Neural crest cell (in vitro differentiated cells): ENCODE measurements around the gene RP9. TPM values are rescaled to one million over a fixed set of nuclear protein-coding genes. Genes with fewer than 3 reads are reported as not detected.

Source experiments
- DNase-seq: peaks from one replicate; pipeline ENCODE4 v3.0.0; 2021; ENCODE audit warnings: low read depth, mixed read lengths, low spot score
- H3K27ac Mint-ChIP-seq: one replicate; pipeline ENCODE4 v1.8.0; 2021; ENCODE audit warnings: mild to moderate bottlenecking, mixed read lengths; ENCODE audit not compliant: unreplicated experiment
- H3K27me3 Mint-ChIP-seq: 2 replicates; pipeline ENCODE4 v1.8.0; 2021; ENCODE audit warnings: low read depth, mild to moderate bottlenecking, mixed read lengths
- H3K36me3 Mint-ChIP-seq: 2 replicates; pipeline ENCODE4 v1.8.0; 2021; ENCODE audit warnings: low read depth, mild to moderate bottlenecking, mixed read lengths
- H3K4me1 Mint-ChIP-seq: 2 replicates; pipeline ENCODE4 v1.8.0; 2021; ENCODE audit warnings: mixed read lengths
- H3K4me3 Mint-ChIP-seq: one replicate; pipeline ENCODE4 v1.8.0; 2021; ENCODE audit warnings: mild to moderate bottlenecking, mixed read lengths
- H3K9me3 Mint-ChIP-seq: 2 replicates; pipeline ENCODE4 v1.8.0; 2021; ENCODE audit warnings: mixed read lengths
- CTCF ChIP-seq: fragments of 200-600 bp; sonication (generic); conservative IDR thresholded peaks from 2 replicates; pipeline ENCODE4 v1.5.0; 2021; ENCODE audit warnings: antibody characterized with exemption, mild to moderate bottlenecking
- total RNA-seq: library from RNA; stranded (reverse); gene quantifications from 2 replicates; pipeline ENCODE4 v1.2.1, GENCODE V29; 2021

The RP9 gene
- total RNA-seq, 1 donor from 2014 or later: 27.5 TPM

GRCh38 chr7:33073243-33073642 is 36.0 kb downstream of the RP9 start:
- DNase-seq: no peak
- peaks cover 3% of the 10 kb centered on the region for H3K36me3 Mint-ChIP-seq
- H3K9me3 Mint-ChIP-seq: peaks cover 10% of the 10 kb centered on the region
- no peak overlapping the region for H3K4me3 Mint-ChIP-seq
- TF ChIP-seq CTCF: no peak
- peaks cover 28% of the 10 kb centered on the region for H3K27me3 Mint-ChIP-seq
- H3K4me1 Mint-ChIP-seq: no peaks in the 10 kb centered on the region
- no peak overlapping the region for H3K27ac Mint-ChIP-seq

- H3K9me3 Mint-ChIP-seq: peaks cover 10% of the 10 kb centered on the region
- H3K4me3 Mint-ChIP-seq: no peak overlapping the region
- no peak for DNase-seq
- no peaks in the 10 kb centered on the region for H3K4me1 Mint-ChIP-seq
- no peak overlapping the region for H3K27ac Mint-ChIP-seq
- H3K27me3 Mint-ChIP-seq: peaks cover 22% of the 10 kb centered on the region
- peaks cover 3% of the 10 kb centered on the region for H3K36me3 Mint-ChIP-seq
- no peak for TF ChIP-seq CTCF
These were observed 36.7 kb downstream of the RP9 start for GRCh38 chr7:33072471-33072870.

GRCh38 chr7:33070831-33071230 is 38.4 kb downstream of the RP9 start:
- H3K27ac Mint-ChIP-seq: no peak overlapping the region
- H3K4me3 Mint-ChIP-seq: no peak overlapping the region
- no peak for TF ChIP-seq CTCF
- peaks cover 20% of the 10 kb centered on the region for H3K9me3 Mint-ChIP-seq
- peaks cover 11% of the 10 kb centered on the region for H3K27me3 Mint-ChIP-seq
- peaks cover 10% of the 10 kb centered on the region for H3K36me3 Mint-ChIP-seq
- H3K4me1 Mint-ChIP-seq: no peaks in the 10 kb centered on the region
- no peak for DNase-seq

- H3K9me3 Mint-ChIP-seq: peaks cover 22% of the 10 kb centered on the region
- TF ChIP-seq CTCF: no peak
- peaks cover 6% of the 10 kb centered on the region for H3K27me3 Mint-ChIP-seq
- H3K27ac Mint-ChIP-seq: no peak overlapping the region
- DNase-seq: no peak
- no peak overlapping the region for H3K4me3 Mint-ChIP-seq
- H3K36me3 Mint-ChIP-seq: peaks cover 12% of the 10 kb centered on the region
- H3K4me1 Mint-ChIP-seq: no peaks in the 10 kb centered on the region
These were observed 38.9 kb downstream of the RP9 start for GRCh38 chr7:33070277-33070676.

GRCh38 chr7:33067921-33068320 is 41.3 kb downstream of the RP9 start:
- DNase-seq: no peak
- Mint-ChIP-seq H3K27me3 (no peaks in the 10 kb centered on the region), H3K4me3 (no peak overlapping the region), H3K27ac (no peak overlapping the region), H3K9me3 (peaks cover 22% of the 10 kb centered on the region), H3K4me1 (peaks cover 12% of the 10 kb centered on the region), H3K36me3 (peaks cover 20% of the 10 kb centered on the region)
- TF ChIP-seq CTCF: no peak

- H3K27me3 Mint-ChIP-seq: no peaks in the 10 kb centered on the region
- H3K4me3 Mint-ChIP-seq: no peak overlapping the region
- no peak overlapping the region for H3K27ac Mint-ChIP-seq
- peaks cover 14% of the 10 kb centered on the region for H3K4me1 Mint-ChIP-seq
- no peak for DNase-seq
- peaks cover 20% of the 10 kb centered on the region for H3K9me3 Mint-ChIP-seq
- TF ChIP-seq CTCF: no peak
- peaks cover 20% of the 10 kb centered on the region for H3K36me3 Mint-ChIP-seq
These were observed 42.4 kb downstream of the RP9 start for GRCh38 chr7:33066771-33067170.
